HG03196 (cell line): ENCODE data around the gene HSPA9.
"Not testable (repeated sequence)": the region's sequence is repeated elsewhere in the genome, so short reads cannot be mapped to it uniquely, and the experiment has no call there.

Source experiments
- ATAC-seq: cut with Tn5 transposase; IDR thresholded peaks from one replicate; pipeline ENCODE4 v1.9.1; 2021; ENCODE audit not compliant: unreplicated experiment

The HSPA9 gene

GRCh38 chr5:138536215-138536614, 39.0 kb downstream of the HSPA9 start:
- no peak for ATAC-seq

- no peak for ATAC-seq
Observed at GRCh38 chr5:138533973-138534941, 40.9 kb downstream of the HSPA9 start.

GRCh38 chr5:138529812-138530211, 45.4 kb downstream of the HSPA9 start:
- ATAC-seq, result no peak

- no peak for ATAC-seq
Observed at GRCh38 chr5:138528744-138529469, 46.3 kb downstream of the HSPA9 start.

GRCh38 chr5:138528208-138528607, 47.0 kb downstream of the HSPA9 start:
- ATAC-seq, result no peak

- ATAC-seq, result no peak
Observed at GRCh38 chr5:138527170-138527569, 48.0 kb downstream of the HSPA9 start.

- no peak for ATAC-seq
Observed at GRCh38 chr5:138523406-138523805, 51.8 kb downstream of the HSPA9 start.

- ATAC-seq, result no peak
Observed at GRCh38 chr5:138520971-138521370, 54.2 kb downstream of the HSPA9 start.

- no peak for ATAC-seq
Observed at GRCh38 chr5:138517437-138517836, 57.8 kb downstream of the HSPA9 start.

GRCh38 chr5:138515556-138516245, 59.5 kb downstream of the HSPA9 start:
- ATAC-seq, result no peak

GRCh38 chr5:138514021-138514420, 61.2 kb downstream of the HSPA9 start:
- no peak for ATAC-seq

- ATAC-seq, result no peak
Observed at GRCh38 chr5:138508958-138509357, 66.2 kb downstream of the HSPA9 start.

GRCh38 chr5:138507485-138507884, 67.7 kb downstream of the HSPA9 start:
- ATAC-seq, result not testable (repeated sequence)

- no peak for ATAC-seq
Observed at GRCh38 chr5:138506370-138507306, 68.6 kb downstream of the HSPA9 start.

- no peak for ATAC-seq
Observed at GRCh38 chr5:138504799-138505198, 70.4 kb downstream of the HSPA9 start.
